GM13976 (cell line): ENCODE data around the gene DNAJA4.

ENCODE experiments used
- DNase-seq: peaks from one replicate; pipeline ENCODE4 v3.0.0; 2012; ENCODE audit warnings: low spot score
- CTCF ChIP-seq: IDR thresholded peaks from 2 replicates; pipeline ENCODE4 v1.5.1; 2012; ENCODE audit warnings: borderline replicate concordance, mild to moderate bottlenecking; ENCODE audit not compliant: insufficient read depth; ENCODE audit errors: extremely low read depth, missing control alignments, control extremely low read depth
- in situ Hi-C: fragments of 300-500 bp; cut with MboI; formaldehyde crosslinking; loops from one replicate; pipeline ENCODE4 v1.12.0; 2022; ENCODE audit warnings: low sequenced_read_pairs, mixed read lengths, inconsistent platforms; ENCODE audit not compliant: unreplicated experiment

DNAJA4 gene

GRCh38 chr15:78315686-78316282 is 51.4 kb downstream of the DNAJA4 start:
- in situ Hi-C loops, result loop anchor here (10.0 to 25.0 kb wide), 2 partner anchors 109 to 397 kb away; no protein-coding TSS in a partner anchor
- DNase-seq, result peak; percentile 56
- TF ChIP-seq CTCF, result no peak

GRCh38 chr15:78316283-78317083 is 52.1 kb downstream of the DNAJA4 start:
- DNase-seq, result no peak
- in situ Hi-C loops, result loop anchor here (10.0 to 25.0 kb wide), 2 partner anchors 108 to 396 kb away; no protein-coding TSS in a partner anchor
- no peak for TF ChIP-seq CTCF

GRCh38 chr15:78317145-78317836 is 52.9 kb downstream of the DNAJA4 start:
- no peak for TF ChIP-seq CTCF
- in situ Hi-C loops, result loop anchor here (10.0 to 25.0 kb wide), 2 partner anchors 108 to 395 kb away; no protein-coding TSS in a partner anchor

DNA sequence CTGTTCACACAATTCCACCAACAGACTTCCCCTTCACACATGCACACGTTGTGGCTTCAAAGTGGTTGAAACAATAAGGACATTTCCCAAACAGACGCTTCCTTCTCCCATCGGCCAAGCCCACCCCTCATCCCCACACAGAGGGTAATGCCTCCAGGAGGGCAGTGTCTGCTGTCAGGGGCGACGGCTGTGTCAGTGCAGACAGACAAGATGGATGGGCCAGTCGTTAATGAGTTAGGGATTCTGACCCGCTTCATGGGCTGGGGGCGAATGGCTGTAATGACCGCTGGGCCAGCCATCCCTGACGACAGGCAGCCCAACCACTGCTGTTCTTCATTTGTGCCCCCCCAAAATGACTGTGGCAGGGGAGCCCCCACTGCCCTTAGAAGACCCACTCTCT is 55.2 kb downstream of the DNAJA4 start:
- DNase-seq, result no peak
- no peak for TF ChIP-seq CTCF
- in situ Hi-C loops, result loop anchor here (10.0 to 25.0 kb wide), 2 partner anchors 105 to 393 kb away; no protein-coding TSS in a partner anchor

More at GRCh38 chr15:78317145-78317836, 52.9 kb downstream of the DNAJA4 start:
- DNase-seq, result no peak

- in situ Hi-C loops, result loop anchor here (25.0 kb wide), 1 partner anchor 392 kb away; no protein-coding TSS in a partner anchor
These were observed 55.8 kb downstream of the DNAJA4 start for GRCh38 chr15:78320183-78320582.

More at GRCh38 chr15:78320183-78320582, 55.8 kb downstream of the DNAJA4 start:
- TF ChIP-seq CTCF, result no peak
- DNase-seq, result no peak
